Esophagus squamous epithelium (tissue), 4 donors: Measurements from ENCODE around the gene SCAF8.

ENCODE experiments used
- CTCF ChIP-seq, 6 experiments: fragments of 450-650 bp in 4 of 6; fragments of 200-600 bp in 2 of 6; sonication (generic) in 2 of 6; IDR thresholded peaks; one replicate each; pipeline ENCODE4 v1.5.1; 2016 to 2019; ENCODE audit warnings: antibody characterized with exemption in 6 of 6, mild to moderate bottlenecking in 4 of 6, moderate library complexity in 4 of 6
- POLR2A ChIP-seq, 4 donors: fragments of 450-650 bp; IDR thresholded peaks; one replicate each; pipeline ENCODE4 v1.6.1; 2017; ENCODE audit warnings: antibody characterized with exemption in 4 of 4, mild to moderate bottlenecking in 4 of 4, moderate library complexity in 3 of 4

DNA sequence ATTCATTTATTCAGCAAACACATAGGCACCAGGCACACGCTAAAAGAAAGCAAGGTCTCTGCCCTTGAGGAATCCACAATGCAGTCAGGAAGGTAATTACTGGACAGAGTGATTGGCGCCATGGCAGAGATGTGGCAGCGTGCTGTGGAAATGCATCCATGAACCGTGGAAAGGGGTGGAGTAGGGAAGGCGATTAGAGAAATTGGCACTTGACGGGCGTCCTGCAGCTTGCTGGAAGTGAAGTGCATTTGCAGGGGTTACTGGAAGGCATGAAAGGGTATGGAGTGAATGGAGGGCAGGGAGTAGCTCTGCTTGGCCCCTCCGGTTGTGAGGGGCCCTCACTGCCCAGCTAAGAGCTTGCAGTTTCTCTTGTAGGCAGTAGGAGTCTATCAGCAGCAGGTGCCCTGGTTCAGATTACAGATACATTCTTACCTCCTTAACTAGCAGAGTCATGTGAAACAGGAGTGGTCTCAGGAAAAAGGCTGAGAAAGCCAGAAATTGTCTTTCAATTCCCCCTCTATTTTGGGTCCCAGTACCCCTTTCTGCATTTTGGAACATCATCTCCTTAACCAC is 139.4 kb downstream of the SCAF8 start:
- TF ChIP-seq CTCF (IDR thresholded peaks at IDR 0.05) (no peak), POLR2A (IDR thresholded peaks at IDR 0.05) (no peak)
